ENCODE results near the gene VAC14.

VAC14 gene

GRCh38 chr16:70712359-70712758 is 88.6 kb downstream of the VAC14 start:
- ChIA-PET POLR2A (no interaction called here), CTCF (no interaction called here)
- TF ChIP-seq L3MBTL2 (conservative IDR thresholded peaks at IDR 0.05) (no peak), ZNF384 (IDR thresholded peaks at IDR 0.05) (no peak), ELF4 (IDR thresholded peaks at IDR 0.05) (no peak), NFRKB (IDR thresholded peaks at IDR 0.05) (no peak), ARNT (IDR thresholded peaks at IDR 0.05) (no peak), SP1 (IDR thresholded peaks at IDR 0.05) (no peak), FOXA1 (IDR thresholded peaks at IDR 0.05) (no peak), CTBP1 (IDR thresholded peaks at IDR 0.05; ENCODE audit: borderline replicate concordance) (no peak)
- DNase-seq (ENCODE audit: extremely low spot score) = no peak

- no peak for DNase-seq (ENCODE audit: extremely low spot score)
- ChIA-PET CTCF (no interaction called here), POLR2A (no interaction called here)
- TF ChIP-seq HDGF (IDR thresholded peaks at IDR 0.05; ENCODE audit: borderline replicate concordance) = no peak
- TF ChIP-seq ELF4 (IDR thresholded peaks at IDR 0.05) = no peak
- TF ChIP-seq ARNT (IDR thresholded peaks at IDR 0.05) = no peak
- TF ChIP-seq SP1 (IDR thresholded peaks at IDR 0.05) = no peak
- no peak for TF ChIP-seq CTBP1 (IDR thresholded peaks at IDR 0.05; ENCODE audit: borderline replicate concordance)
- TF ChIP-seq TARDBP (IDR thresholded peaks at IDR 0.05) = no peak
- no peak for TF ChIP-seq PKNOX1 (IDR thresholded peaks at IDR 0.05)
- no peak for TF ChIP-seq NFRKB (IDR thresholded peaks at IDR 0.05)
- no peak for TF ChIP-seq FOXK2 (IDR thresholded peaks at IDR 0.05)
- TF ChIP-seq SUZ12 (IDR thresholded peaks at IDR 0.05) = no peak
- no peak for TF ChIP-seq LEF1 (IDR thresholded peaks at IDR 0.05; ENCODE audit: borderline replicate concordance)
- no peak for TF ChIP-seq L3MBTL2 (conservative IDR thresholded peaks at IDR 0.05)
- TF ChIP-seq FOXA1 (IDR thresholded peaks at IDR 0.05) = no peak
- TF ChIP-seq FOXM1 (IDR thresholded peaks at IDR 0.05; ENCODE audit: borderline replicate concordance) = no peak
These were observed 89.5 kb downstream of the VAC14 start for GRCh38 chr16:70711211-70712031.

- CTCF ChIA-PET = no interaction called here
- DNase-seq (ENCODE audit: extremely low spot score) = no peak
- TF ChIP-seq ARNT (IDR thresholded peaks at IDR 0.05) (no peak), FOXK2 (IDR thresholded peaks at IDR 0.05) (no peak), SP1 (IDR thresholded peaks at IDR 0.05) (no peak), LEF1 (IDR thresholded peaks at IDR 0.05; ENCODE audit: borderline replicate concordance) (no peak), ELF4 (IDR thresholded peaks at IDR 0.05) (no peak), SUZ12 (IDR thresholded peaks at IDR 0.05) (no peak), CTBP1 (IDR thresholded peaks at IDR 0.05; ENCODE audit: borderline replicate concordance) (no peak), FOXA1 (IDR thresholded peaks at IDR 0.05) (no peak), BHLHE40 (IDR thresholded peaks at IDR 0.05; ENCODE audit: borderline replicate concordance) (no peak), NFRKB (IDR thresholded peaks at IDR 0.05) (no peak), L3MBTL2 (conservative IDR thresholded peaks at IDR 0.05) (no peak), ZNF384 (IDR thresholded peaks at IDR 0.05) (no peak), HDGF (IDR thresholded peaks at IDR 0.05; ENCODE audit: borderline replicate concordance) (no peak), FOXM1 (IDR thresholded peaks at IDR 0.05; ENCODE audit: borderline replicate concordance) (no peak), PKNOX1 (IDR thresholded peaks at IDR 0.05) (no peak), TARDBP (IDR thresholded peaks at IDR 0.05) (no peak)
- POLR2A ChIA-PET = no interaction called here
These were observed 90.3 kb downstream of the VAC14 start for GRCh38 chr16:70710422-70711210.

GRCh38 chr16:70709942-70710341 is 91.0 kb downstream of the VAC14 start:
- DNase-seq (ENCODE audit: extremely low spot score) = no peak
- TF ChIP-seq ARNT (IDR thresholded peaks at IDR 0.05) = no peak
- TF ChIP-seq SP1 (IDR thresholded peaks at IDR 0.05) = no peak
- no peak for TF ChIP-seq TARDBP (IDR thresholded peaks at IDR 0.05)
- no peak for TF ChIP-seq ELF4 (IDR thresholded peaks at IDR 0.05)
- no peak for TF ChIP-seq NFRKB (IDR thresholded peaks at IDR 0.05)
- no peak for TF ChIP-seq PKNOX1 (IDR thresholded peaks at IDR 0.05)
- TF ChIP-seq SUZ12 (IDR thresholded peaks at IDR 0.05) = no peak
- no peak for TF ChIP-seq FOXK2 (IDR thresholded peaks at IDR 0.05)
- no peak for TF ChIP-seq ZNF384 (IDR thresholded peaks at IDR 0.05)
- TF ChIP-seq FOXM1 (IDR thresholded peaks at IDR 0.05; ENCODE audit: borderline replicate concordance) = no peak
- TF ChIP-seq FOXA1 (IDR thresholded peaks at IDR 0.05) = no peak
- TF ChIP-seq LEF1 (IDR thresholded peaks at IDR 0.05; ENCODE audit: borderline replicate concordance) = no peak
- TF ChIP-seq CTBP1 (IDR thresholded peaks at IDR 0.05; ENCODE audit: borderline replicate concordance) = no peak
- no peak for TF ChIP-seq L3MBTL2 (conservative IDR thresholded peaks at IDR 0.05)
- TF ChIP-seq BHLHE40 (IDR thresholded peaks at IDR 0.05; ENCODE audit: borderline replicate concordance) = no peak
- CTCF ChIA-PET = no interaction called here
- POLR2A ChIA-PET = no interaction called here

GRCh38 chr16:70709457-70709856 is 91.5 kb downstream of the VAC14 start:
- TF ChIP-seq BHLHE40 (IDR thresholded peaks at IDR 0.05; ENCODE audit: borderline replicate concordance) (no peak), ELF4 (IDR thresholded peaks at IDR 0.05) (no peak), FOXM1 (IDR thresholded peaks at IDR 0.05; ENCODE audit: borderline replicate concordance) (no peak), SP1 (IDR thresholded peaks at IDR 0.05) (no peak)
- DNase-seq (ENCODE audit: extremely low spot score) = no peak
- POLR2A ChIA-PET = no interaction called here
- CTCF ChIA-PET = no interaction called here
